Gastrocnemius medialis (tissue), 4 donors: Measurements from ENCODE around the gene SAYSD1. TPM values are rescaled to one million over a fixed set of nuclear protein-coding genes. Genes with fewer than 3 reads are reported as not detected.

ENCODE experiments used
- ATAC-seq, 2 donors: fragments of 150-250 bp; one replicate each; pipeline ENCODE4 v1.9.1; 2016
- DNase-seq, 2 donors: peaks; one replicate each; pipeline ENCODE4 v3.0.0-alpha.2; 2019
- H3K27ac ChIP-seq, 4 donors: fragments of 200-600 bp; sonication (generic); 1 replicate in 1 of 4; 2 replicates in 3 of 4; pipeline ENCODE4 v1.5.1; 2016 to 2018; ENCODE audit warnings: mild to moderate bottlenecking in 2 of 4, moderate library complexity in 1 of 4
- H3K27me3 ChIP-seq, 3 donors: fragments of 200-600 bp; sonication (generic) in 2 of 3; 1 replicate in 1 of 3; 2 replicates in 2 of 3; pipeline versions ENCODE4 v1.5.1 to v1.6.0; 2016 to 2019; ENCODE audit warnings: mild to moderate bottlenecking in 1 of 3, moderate library complexity in 1 of 3
- H3K36me3 ChIP-seq, 2 donors: fragments of 200-600 bp; sonication (generic) in 1 of 2; one replicate each; pipeline ENCODE4 v1.5.1; 2017 to 2018
- H3K4me1 ChIP-seq, 2 donors: fragments of 200-600 bp; sonication (generic) in 1 of 2; one replicate each; pipeline ENCODE4 v1.5.1; 2016 to 2017; ENCODE audit warnings: mild to moderate bottlenecking in 2 of 2
- H3K4me3 ChIP-seq, 4 donors: fragments of 200-600 bp; sonication (generic) in 3 of 4; 1 replicate in 1 of 4; 2 replicates in 3 of 4; pipeline ENCODE4 v1.5.1; 2016 to 2019; ENCODE audit warnings: mild to moderate bottlenecking in 2 of 4
- H3K9me3 ChIP-seq, 3 donors: fragments of 200-600 bp; sonication (generic) in 2 of 3; 1 replicate in 1 of 3; 2 replicates in 2 of 3; pipeline ENCODE4 v1.5.1; 2016 to 2019
- POLR2A ChIP-seq, 2 donors: fragments of 450-650 bp; IDR thresholded peaks; one replicate each; pipeline ENCODE4 v1.6.1; 2017; ENCODE audit warnings: antibody characterized with exemption in 2 of 2, mild to moderate bottlenecking in 2 of 2, moderate library complexity in 2 of 2
- in situ Hi-C, 4 donors: fragments of 200-750 bp; cut with MboI; loops; one replicate each; pipeline versions ENCODE4 v1.15.0 to v1.8.0; 2017; ENCODE audit warnings: low sequenced_read_pairs in 4 of 4
- intact Hi-C: fragments of 100-400 bp; cut with DNase I; formaldehyde crosslinking; loops from one replicate; pipeline ENCODE4 v1.15.1; 2023; ENCODE audit warnings: low total_unique reads
- total RNA-seq, 4 donors: library from RNA; depleted of rRNA; stranded (reverse); fragments of >200 nt; gene quantifications; one replicate each; pipeline versions ENCODE4 v1.1.0 to v1.2.3, GENCODE V29; 2016
- TF ChIP-seq, protein P1 (sequence below), 5 experiments: fragments of 450-650 bp in 3 of 5; fragments of 200-600 bp in 2 of 5; sonication (generic) in 2 of 5; IDR thresholded peaks in 4 of 5; conservative IDR thresholded peaks in 1 of 5; 1 replicate in 4 of 5; 2 replicates in 1 of 5; pipeline ENCODE4 v1.5.1; 2016 to 2019; ENCODE audit warnings: antibody characterized with exemption in 5 of 5, mild to moderate bottlenecking in 3 of 5, moderate library complexity in 3 of 5

SAYSD1 gene
- total RNA-seq, 4 donors from 2014 or later, result 6.4 to 12.9 (median 10.4) TPM

DNA sequence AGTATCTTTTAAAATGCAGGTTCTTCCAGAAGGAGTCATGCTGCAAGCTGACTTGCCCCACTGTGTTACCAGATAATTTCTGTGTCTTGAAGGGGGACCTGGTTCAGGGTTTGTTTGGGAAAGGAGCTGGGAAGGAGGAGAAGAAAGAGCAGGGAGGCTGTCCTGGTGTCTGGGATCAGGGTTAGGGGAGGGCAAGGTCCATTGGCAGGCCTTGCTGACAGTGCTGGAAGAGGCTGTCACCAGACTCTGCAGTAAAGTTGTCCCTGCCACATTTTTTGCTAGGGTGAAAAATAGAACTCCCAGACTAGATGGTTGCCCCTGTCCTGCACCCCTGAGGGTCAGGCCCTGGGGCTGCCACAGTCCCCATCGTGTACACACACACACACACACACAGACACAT is 51.5 kb downstream of the SAYSD1 start:
- Histone ChIP-seq H3K27ac (no peak overlapping the region), H3K9me3 (no peaks in the 10 kb centered on the region), H3K4me3 (no peak overlapping the region), H3K4me1 (no peaks in the 10 kb centered on the region), H3K36me3 (no peaks in the 10 kb centered on the region), H3K27me3 (peaks cover 0 to 4% (median 3%) of the 10 kb centered on the region in 3 donors)
- in situ Hi-C loops, result no loop called here
- no peak for ATAC-seq
- intact Hi-C loops, result no loop called here
- TF ChIP-seq, protein P1, sequence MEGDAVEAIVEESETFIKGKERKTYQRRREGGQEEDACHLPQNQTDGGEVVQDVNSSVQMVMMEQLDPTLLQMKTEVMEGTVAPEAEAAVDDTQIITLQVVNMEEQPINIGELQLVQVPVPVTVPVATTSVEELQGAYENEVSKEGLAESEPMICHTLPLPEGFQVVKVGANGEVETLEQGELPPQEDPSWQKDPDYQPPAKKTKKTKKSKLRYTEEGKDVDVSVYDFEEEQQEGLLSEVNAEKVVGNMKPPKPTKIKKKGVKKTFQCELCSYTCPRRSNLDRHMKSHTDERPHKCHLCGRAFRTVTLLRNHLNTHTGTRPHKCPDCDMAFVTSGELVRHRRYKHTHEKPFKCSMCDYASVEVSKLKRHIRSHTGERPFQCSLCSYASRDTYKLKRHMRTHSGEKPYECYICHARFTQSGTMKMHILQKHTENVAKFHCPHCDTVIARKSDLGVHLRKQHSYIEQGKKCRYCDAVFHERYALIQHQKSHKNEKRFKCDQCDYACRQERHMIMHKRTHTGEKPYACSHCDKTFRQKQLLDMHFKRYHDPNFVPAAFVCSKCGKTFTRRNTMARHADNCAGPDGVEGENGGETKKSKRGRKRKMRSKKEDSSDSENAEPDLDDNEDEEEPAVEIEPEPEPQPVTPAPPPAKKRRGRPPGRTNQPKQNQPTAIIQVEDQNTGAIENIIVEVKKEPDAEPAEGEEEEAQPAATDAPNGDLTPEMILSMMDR (IDR thresholded peaks at IDR 0.05 in 4 of 5, conservative IDR thresholded peaks at IDR 0.05 in 1 of 5), result no peak
- no peak for TF ChIP-seq POLR2A (IDR thresholded peaks at IDR 0.05)
- DNase-seq, result no peak

DNA sequence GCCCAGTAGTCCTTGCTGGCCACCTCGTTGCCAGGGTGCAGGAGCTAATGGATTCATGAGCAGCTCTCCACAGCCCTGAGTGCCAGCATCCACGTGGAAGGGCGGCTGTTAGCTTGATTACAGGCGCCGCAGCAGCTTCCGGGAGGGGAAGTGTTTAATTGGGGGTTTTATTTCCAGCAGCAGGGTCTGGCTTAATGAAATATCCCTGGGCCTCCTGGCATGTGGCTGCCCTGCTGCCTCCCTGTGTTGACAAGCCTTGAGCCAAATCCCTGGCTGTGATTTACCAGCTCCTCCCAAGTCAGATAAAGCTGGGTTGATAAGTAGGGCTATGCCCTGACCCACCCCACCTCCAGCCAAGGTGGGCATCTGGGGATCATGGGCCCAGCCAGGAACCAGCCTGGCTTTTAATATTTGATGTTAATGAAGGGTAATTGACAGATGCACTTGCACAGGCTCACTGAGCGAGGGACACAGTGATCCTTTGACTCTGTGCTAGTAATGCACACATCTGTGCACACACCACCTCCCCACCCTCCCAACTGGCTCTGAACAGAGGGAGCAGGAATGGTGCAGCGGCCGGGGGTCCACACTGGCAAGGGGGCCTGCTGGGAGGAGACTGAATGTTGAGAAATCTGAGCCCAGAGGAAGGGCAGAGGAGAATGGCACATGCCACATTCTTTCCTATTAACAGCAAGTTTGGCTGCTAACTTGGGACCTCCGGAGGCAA is 52.8 kb downstream of the SAYSD1 start:
- intact Hi-C loops, result no loop called here
- Histone ChIP-seq H3K36me3 (no peaks in the 10 kb centered on the region), H3K27ac (no peak overlapping the region), H3K4me3 (no peak overlapping the region), H3K9me3 (no peaks in the 10 kb centered on the region), H3K27me3 (peaks cover 0 to 4% (median 3%) of the 10 kb centered on the region in 3 donors), H3K4me1 (no peaks in the 10 kb centered on the region)
- DNase-seq (no peak), ATAC-seq (no peak)
- in situ Hi-C loops, result no loop called here
- TF ChIP-seq POLR2A (IDR thresholded peaks at IDR 0.05), result no peak
- TF ChIP-seq, protein P1 (IDR thresholded peaks at IDR 0.05 in 4 of 5, conservative IDR thresholded peaks at IDR 0.05 in 1 of 5), result no peak

DNA sequence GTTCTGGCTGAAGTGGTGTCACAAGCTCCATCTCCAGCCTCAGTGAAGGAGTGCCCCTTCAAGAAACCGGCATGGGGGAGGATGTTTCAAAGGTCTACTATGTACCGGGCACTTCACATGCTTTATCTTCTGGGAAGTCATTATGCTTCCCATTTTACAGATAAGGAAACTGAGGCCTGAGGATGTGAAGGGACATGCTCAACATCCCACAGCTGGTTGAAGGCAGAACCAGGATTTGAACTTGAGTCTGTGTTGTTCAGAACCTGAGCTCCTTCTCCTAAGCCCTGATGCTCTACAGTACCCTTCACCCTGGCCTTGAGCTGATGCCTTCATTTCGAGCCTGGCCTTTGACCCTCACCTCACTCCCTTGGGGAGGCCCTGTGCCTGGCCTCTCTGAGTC is 53.4 kb downstream of the SAYSD1 start:
- peaks cover 0 to 3% (median 2%) of the 10 kb centered on the region in 3 donors for H3K27me3 ChIP-seq
- no peak overlapping the region for H3K27ac ChIP-seq
- DNase-seq (no peak), ATAC-seq (no peak)
- no peaks in the 10 kb centered on the region for H3K9me3 ChIP-seq
- H3K36me3 ChIP-seq, result no peaks in the 10 kb centered on the region
- no peaks in the 10 kb centered on the region for H3K4me1 ChIP-seq
- H3K4me3 ChIP-seq, result no peak overlapping the region
- in situ Hi-C loops, result no loop called here
- intact Hi-C loops, result no loop called here
- no peak for TF ChIP-seq POLR2A (IDR thresholded peaks at IDR 0.05)
- TF ChIP-seq, protein P1 (IDR thresholded peaks at IDR 0.05 in 4 of 5, conservative IDR thresholded peaks at IDR 0.05 in 1 of 5), result no peak

DNA sequence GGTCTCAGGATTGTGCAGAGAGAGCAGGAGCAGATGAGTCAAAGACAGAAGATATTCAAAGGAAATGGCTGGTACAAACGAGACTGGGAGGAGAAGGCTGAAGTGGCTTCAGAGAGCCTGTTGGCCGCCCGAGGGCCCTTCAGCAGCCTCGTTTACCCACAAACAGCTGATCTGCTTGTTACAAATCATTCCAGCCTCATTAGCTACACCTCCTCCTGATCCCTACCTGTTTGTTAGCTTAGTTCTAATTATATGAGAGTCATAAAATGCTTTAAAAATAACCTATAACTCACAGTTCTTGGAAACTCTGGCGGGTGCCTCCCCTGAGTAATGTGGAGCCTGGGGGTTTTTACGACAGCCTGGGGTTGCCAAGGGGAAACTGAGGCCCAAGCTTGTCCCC is 53.8 kb downstream of the SAYSD1 start:
- TF ChIP-seq, protein P1 (IDR thresholded peaks at IDR 0.05 in 4 of 5, conservative IDR thresholded peaks at IDR 0.05 in 1 of 5), result no peak
- Histone ChIP-seq H3K27me3 (peaks cover 0 to 3% (median 0%) of the 10 kb centered on the region in 3 donors), H3K4me1 (no peaks in the 10 kb centered on the region), H3K4me3 (no peak overlapping the region), H3K9me3 (no peaks in the 10 kb centered on the region), H3K27ac (no peak overlapping the region), H3K36me3 (no peaks in the 10 kb centered on the region)
- intact Hi-C loops, result no loop called here
- in situ Hi-C loops, result no loop called here
- DNase-seq (no peak), ATAC-seq (no peak)
